Measurements from ENCODE around the gene AADAC.
"Not testable (repeated sequence)": the region's sequence is repeated elsewhere in the genome, so short reads cannot be mapped to it uniquely, and the experiment has no call there.

Gene AADAC

GRCh38 chr3:151839313-151839631 lies 25.4 kb downstream of the AADAC start:
- no peak for DNase-seq (ENCODE audit: low spot score)
- TF ChIP-seq CTCF (IDR thresholded peaks at IDR 0.05; ENCODE audit: extremely low read depth, missing control alignments) = no peak

GRCh38 chr3:151841801-151842200 lies 27.9 kb downstream of the AADAC start:
- TF ChIP-seq CTCF (IDR thresholded peaks at IDR 0.05; ENCODE audit: extremely low read depth, missing control alignments) = no peak

GRCh38 chr3:151843275-151843674 lies 29.4 kb downstream of the AADAC start:
- no peak for TF ChIP-seq CTCF (IDR thresholded peaks at IDR 0.05; ENCODE audit: extremely low read depth, missing control alignments)
- no peak for DNase-seq (ENCODE audit: low spot score)

More at GRCh38 chr3:151841801-151842200, 27.9 kb downstream of the AADAC start:
- no peak for DNase-seq (ENCODE audit: low spot score)

- no peak for TF ChIP-seq CTCF (IDR thresholded peaks at IDR 0.05; ENCODE audit: extremely low read depth, missing control alignments)
- DNase-seq (ENCODE audit: low spot score) = no peak
These were observed 31.5 kb downstream of the AADAC start for GRCh38 chr3:151845306-151845905.

- not testable (repeated sequence) for DNase-seq (ENCODE audit: low spot score)
These were observed 36.1 kb downstream of the AADAC start for GRCh38 chr3:151850065-151850464.

GRCh38 chr3:151852074-151852811 lies 38.3 kb downstream of the AADAC start:
- DNase-seq (ENCODE audit: low spot score) = no peak
- TF ChIP-seq CTCF (IDR thresholded peaks at IDR 0.05; ENCODE audit: extremely low read depth, missing control alignments) = no peak

GRCh38 chr3:151856118-151856517 lies 42.2 kb downstream of the AADAC start:
- DNase-seq (ENCODE audit: low spot score) = no peak
- TF ChIP-seq CTCF (IDR thresholded peaks at IDR 0.05; ENCODE audit: extremely low read depth, missing control alignments) = no peak

GRCh38 chr3:151856641-151857040 lies 42.7 kb downstream of the AADAC start:
- no peak for DNase-seq (ENCODE audit: low spot score)
- TF ChIP-seq CTCF (IDR thresholded peaks at IDR 0.05; ENCODE audit: extremely low read depth, missing control alignments) = no peak
